Stimulated activated CD4-positive, alpha-beta T cell treated with anti-CD3 and anti-CD28 coated beads, Interleukin-4, amount 100 ng/mL, for 48 hours (primary cell): ENCODE results near the gene SLC6A18.

Experiments used
- DNase-seq, 2 donors: peaks; one replicate each; pipeline ENCODE4 v3.0.0-alpha.2; 2020; ENCODE audit warnings: low read depth in 2 of 2

SLC6A18 gene

DNA sequence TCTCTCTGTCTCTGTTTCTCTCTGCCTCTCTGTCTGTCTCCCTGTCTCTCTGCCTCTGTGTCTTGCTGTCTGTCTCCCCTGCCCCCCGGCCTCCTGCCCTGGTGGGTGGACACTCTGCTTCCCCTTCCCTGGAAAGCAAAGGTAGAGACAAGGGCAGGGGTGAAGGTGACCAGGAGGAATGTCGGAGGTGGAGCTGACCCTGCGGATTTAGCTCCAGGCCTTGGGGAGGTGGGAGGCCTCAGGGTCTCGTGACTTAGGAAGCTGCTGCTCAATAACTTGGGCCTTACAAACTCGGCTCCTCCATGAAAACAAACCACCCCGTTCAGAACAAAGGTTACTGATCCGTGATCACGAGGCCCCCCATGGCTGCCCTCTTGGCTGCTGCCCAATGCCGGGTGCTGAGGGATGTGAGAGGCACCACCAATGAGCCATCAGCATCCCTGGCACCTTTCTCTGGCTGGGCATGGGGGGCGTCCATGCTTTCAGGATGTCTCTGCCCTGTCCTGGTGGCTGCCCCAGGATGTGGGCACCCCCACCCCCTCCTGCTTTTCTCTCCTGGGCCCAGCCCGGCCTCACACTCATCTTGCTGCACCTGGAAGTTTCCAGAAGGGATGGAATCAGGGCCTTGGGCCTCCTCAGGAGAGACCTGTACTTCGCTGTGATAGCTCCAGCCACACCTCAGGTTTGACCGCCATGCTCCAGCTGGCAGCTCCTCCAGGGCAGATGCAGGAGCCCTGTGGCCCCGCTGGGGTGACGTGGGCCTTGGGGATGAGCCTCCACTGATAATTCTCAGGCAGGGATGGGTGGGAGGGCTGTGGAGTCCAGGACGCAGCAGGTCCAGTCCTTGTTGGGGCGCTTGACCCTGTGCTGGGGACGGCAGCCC, 38.6 kb upstream of the SLC6A18 start:
- DNase-seq: no peak

DNA sequence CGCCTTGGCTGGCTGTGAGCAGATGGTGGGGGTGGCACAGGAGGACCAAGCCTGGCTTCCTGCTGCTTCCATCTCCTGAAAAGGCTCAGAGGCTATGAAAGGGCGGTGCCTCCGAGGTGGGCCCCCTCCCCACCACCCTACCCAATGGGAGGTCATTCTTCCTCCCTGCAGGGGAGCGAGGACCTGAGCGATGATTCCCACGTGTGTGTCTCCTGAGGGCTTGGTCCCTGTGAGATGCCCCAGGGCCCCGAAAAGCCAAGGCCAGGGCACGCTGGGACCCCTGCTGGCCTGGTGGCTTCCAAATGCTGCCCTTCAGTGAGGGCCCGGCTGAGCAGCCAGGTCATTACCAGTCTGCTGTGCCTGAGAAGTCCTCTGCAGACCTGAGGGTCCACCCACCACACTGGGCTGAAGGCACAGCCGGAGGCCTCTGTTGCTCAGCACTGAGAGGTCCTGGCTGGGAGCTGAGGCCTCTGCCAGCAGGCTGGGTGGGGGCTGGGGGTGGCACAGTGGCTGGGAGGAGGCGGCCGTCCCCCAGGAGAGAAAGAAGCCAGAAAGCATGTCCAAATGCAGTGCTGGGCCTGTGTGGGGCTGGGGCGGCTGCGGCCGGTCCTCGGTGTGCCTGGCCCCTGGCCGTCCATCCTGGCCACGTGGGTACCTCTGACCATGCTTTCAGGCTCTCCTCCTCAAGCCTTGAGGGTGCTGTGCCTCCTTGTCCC, 37.8 kb upstream of the SLC6A18 start:
- DNase-seq: no peak

DNA sequence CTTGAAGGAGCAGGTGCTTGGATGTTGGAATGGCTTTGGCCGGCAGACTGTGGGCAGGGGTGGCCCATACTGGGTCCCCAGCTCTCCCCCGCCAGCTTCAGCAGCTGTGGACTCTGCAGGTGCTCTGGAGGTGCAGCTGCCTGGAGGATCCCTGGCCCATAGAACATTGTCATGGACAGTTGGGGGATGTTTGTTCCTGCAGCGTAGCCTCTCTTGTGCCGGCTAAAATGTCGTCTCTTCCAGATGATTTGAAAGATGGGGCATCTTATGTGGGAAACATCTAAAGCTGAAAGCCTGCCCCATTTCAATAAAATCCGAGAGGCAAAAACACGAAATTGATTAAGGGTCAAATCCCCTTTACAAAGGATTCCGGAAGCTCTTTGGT, 37.2 kb upstream of the SLC6A18 start:
- DNase-seq: no peak

DNA sequence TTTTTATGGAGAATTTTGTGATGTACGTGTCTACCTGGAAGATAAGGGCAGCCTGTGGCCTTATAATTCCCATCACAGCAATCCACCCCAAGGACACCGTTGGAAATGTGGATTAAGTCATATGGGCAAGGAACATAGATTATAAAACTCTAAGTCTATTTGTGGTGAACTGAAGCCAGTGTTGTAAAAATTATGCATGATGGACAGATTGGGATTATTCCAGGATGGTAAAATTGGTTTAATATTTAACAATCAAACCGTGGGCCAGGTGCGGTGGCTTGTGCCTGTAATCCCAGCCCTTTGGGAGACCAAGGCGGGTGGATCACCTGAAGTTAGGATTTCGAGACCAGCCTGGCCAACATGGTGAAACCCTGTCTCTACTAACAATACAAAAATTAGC, 36.7 kb upstream of the SLC6A18 start:
- DNase-seq: no peak

DNA sequence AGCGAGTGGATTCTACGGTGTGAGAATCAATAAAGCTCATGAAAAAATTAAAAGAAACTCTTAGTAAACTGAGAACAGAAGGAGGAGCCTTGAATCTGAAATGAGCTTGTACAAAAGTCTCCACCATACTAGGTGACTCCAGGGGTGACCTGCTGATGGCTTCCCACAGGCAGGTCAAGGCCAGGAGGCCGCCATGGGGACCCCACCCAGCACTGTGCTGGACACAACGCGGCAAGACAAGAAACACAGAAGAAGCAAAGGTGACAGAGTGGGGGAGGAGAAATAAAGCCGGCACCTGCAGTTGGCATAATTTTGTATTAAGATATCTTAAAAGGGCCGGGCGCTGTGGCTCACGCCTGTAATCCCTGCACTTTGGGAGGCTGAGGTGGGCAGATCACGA, 35.9 kb upstream of the SLC6A18 start:
- no peak for DNase-seq

DNA sequence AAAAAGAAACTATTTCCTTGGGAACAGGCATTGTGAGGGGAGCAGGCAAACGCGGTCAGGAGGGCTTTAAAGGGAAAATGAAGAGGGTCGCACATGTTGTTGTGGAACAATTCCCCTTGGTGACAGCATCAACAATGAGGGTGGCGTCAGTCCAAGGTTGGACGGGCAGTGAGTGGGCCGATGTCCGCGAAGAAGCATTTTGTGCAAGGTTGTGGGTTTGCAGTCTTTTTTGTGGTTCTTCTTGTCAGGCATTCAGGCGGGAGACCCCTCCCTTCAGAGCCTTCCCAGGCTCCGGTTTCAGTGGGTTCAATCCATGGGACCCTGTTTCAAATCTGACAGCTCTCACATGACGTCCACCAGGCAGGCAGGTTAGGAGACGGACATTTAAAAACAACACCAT, 34.9 kb upstream of the SLC6A18 start:
- DNase-seq: no peak

DNA sequence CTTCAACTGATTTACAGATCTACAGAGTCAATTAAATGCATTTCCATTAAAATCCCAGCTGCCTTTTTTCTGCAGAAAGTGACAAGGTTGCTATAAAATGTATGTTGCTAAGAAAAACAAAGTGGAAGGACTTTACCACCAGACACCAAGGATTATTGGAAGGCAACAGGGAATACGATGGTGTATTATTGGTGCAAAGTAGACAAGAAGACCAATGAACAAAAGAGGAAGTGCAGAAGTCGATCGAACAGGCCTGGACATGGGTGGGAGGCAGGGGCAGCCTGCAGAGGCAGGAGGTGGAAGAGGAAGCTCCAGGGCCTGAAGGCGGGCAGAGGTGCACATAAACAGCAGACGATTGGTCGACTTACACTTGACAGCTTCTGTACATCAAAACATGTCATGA, 34.3 kb upstream of the SLC6A18 start:
- DNase-seq: no peak

DNA sequence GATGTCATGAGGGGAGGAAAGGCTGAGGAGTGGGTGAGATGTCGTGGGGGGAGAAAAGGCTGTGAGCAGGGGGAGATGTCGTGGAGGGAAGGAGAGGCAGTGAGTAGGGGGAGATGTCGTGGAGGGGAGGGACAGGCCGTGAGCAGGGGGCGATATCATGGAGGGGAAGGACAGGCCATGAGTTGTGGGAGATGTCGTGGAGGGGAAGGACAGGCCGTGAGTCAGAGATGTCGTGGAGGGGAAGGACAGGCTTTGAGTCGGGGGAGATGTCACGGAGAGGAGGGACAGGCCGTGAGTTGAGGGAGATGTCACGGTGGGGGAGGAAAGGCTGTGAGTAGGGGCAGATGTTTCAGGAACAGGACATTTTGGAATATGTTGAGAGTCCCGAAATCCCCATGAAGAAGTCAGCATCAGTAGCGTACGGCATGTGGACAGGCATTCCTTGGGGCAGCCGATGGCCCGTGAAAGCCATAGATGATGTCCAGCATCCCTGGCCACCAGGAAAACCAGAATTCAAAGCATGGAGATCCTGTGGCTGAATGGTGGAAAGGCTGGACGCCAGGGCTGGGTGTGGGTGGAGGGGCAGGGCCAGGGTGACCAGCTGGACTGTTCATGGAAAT, 32.1 kb upstream of the SLC6A18 start:
- no peak for DNase-seq

DNA sequence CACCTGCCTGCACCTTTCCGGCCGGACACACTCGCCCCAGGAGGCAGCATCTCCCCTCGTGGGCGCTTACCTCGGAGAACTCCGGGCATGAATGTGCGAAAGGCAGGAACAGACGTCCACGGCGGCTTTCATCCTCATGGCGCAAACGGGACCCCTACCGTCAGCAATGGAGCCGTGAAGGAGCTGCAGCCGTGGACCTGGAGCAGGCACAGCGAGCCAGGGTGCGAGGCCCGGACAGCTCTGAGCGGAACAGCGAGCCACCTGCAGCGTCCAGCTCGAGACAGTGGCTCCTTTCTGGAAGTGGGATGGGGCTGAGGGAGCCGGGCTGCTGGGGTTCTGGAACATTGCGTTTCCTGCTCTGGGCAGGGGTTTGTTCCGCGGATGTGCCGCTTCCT, 31.6 kb upstream of the SLC6A18 start:
- no peak for DNase-seq

DNA sequence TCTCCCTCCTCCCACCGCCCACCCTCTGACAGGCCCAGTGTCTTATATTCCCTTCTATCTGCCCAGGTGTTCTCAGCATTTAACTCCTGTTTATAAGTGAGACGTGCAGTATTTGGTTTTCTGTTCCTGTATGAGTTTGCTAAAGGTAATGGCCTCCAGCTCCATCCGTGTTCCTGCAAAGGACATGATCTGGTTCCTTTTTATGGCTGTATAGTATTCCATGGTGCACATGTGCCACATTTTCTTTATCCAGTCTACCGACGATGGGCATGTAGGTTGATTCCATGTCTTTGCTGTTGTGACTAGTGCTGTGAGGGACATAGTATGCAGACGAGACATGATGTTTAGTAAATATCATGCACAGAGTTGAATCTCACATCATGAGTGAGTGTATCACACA, 30.8 kb upstream of the SLC6A18 start:
- no peak for DNase-seq

DNA sequence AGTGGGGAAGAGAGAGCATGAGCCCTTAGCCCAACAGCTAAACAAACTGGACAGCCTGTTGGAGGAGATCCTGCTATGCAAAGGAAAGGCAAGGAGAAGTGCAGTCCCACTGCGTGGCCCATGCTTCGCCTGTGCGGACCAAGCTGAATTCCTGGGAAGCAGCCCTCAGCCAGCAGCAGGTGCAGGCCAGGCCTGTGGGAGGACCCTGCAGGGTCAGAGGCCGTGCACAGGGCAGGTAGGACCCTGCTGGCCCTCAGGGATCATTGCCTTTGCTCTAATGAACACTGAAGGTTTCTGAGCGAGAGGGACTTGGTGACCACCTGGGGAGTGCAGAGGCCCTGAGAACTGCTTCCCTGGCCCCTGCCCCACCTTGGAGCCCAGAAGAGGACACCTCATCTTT, 29.7 kb upstream of the SLC6A18 start:
- no peak for DNase-seq

DNA sequence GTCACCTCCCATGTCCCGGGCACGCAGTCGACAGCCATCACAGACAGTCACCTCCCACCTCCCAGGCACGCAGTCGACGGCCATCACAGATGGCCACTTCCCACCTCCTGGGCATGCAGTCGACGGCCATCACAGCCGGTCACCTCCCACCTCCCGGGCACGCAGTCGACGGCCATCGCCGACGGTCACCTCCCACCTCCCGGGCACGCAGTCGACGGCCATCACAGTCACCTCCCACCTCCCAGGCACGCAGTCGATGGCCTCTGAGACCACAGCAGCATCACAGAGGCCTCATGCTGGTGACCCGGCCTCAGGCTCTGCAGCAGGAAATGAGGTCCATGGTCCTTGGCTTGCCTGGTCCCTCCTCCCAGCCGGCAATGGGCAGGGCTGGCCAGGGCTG, 29.3 kb upstream of the SLC6A18 start:
- no peak for DNase-seq

DNA sequence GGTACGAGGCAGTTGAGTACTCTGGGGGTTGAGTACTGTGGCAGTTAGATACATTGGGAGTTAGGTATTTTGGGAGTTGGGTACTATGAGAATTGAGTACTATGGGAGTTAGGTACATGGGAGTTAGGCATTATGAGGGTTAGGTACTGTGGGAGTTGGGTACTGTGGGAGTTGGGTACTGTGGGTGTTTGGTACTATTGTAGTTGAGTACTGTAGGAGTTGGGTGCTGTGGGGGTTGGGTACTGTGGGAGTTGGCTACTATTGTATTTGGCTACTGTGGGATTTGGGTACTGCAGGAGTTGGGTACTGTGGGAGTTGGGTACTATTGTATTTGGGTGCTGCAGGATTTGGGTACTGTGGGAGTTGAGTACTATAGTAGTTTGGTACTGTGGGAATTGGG, 28.6 kb upstream of the SLC6A18 start:
- DNase-seq: no peak

DNA sequence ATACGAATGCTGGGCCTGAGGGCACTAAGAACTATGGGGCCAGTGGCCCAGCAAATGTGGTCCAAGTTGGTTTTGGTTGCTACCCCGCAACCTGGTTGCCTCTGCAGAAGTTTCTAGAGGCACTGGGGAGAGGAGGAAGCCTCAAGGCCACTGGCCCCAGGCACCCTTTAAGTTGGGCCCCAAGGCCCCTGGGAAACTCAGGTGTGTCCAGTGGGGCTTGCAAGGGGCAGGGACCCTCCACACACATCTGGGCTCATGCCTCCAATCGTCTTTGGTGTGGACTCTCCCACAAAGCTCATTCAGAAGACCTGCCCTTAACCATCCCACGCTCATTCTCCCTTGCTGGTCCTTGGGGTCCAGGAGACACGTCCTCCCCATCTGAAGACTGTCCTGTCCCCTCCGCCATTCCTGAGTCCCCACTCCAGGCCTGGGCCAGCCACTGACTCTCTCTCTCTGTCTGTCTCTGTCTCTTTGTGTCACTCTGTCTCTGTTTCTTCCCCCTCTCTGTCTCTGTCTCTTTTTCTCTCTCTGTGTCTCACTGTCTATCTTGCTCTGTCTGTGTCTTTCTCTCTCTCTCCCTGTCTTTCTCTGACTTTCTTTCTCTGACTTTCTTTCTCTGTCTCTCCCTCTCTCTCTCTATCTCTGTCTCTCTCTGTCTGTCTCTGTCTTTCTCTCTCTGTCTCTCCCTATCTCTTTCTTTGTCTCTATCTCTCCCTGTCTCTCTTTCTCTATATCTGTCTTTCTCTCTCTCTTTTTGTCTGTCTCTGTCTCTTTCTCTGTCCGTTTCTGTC, 27.1 kb upstream of the SLC6A18 start:
- no peak for DNase-seq

DNA sequence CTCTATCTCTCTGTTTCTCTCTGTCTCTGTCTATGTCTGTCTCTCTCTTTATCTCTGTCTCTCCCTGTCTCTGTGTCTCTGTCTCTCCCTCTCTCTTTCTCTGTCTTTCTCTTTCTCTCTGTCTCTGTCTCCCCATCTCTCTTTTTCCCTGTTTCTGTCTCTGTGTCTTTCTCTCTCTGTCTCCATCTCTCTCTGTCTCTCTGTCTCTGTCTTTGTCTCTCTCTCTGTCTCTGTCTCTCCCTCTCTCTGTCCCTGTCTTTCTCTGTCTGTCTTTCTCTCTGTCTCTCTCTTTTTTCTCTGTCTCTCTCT, 25.9 kb upstream of the SLC6A18 start:
- DNase-seq: no peak

DNA sequence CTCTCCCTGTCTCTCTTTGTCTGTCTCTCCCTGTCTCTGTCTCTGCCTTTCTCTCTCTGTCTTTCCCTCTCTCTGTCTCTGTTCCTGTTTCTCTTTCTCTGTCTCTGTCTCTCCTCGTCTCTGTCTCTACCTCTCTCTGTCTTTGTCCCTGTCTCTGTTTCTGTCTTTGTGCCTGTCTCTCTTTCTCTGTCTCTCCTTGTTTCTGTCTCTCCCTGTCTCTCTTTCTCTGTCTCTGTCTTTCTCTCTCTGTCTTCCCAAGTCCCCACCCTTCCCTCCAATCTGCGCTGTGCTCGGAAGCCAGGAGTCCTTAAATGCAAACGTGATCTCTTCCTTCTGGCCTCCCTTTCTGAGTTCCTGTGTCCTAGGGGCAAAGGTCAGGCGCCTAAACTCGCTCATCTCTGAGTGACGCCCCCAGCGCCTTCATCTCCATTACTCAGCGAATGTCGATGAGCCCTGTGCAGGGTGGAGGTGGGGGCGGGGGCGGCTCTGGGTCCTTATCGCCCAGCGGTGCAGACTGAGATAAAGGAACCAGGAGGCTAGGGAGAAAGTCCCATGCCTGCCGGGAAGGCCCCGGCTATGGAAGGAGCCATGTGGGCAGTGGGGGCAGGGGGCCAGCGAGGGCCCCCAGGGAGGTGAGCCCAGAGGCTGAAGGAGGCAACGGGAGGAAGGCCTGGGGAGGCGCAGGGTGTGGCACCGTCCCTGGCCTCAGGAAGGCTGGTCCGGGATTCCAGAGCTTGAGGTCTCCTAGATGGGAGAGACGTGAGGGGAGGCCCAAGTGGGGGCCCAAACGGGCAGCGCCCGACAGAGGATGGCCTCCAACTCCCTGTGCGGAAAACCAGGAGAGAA, 25.3 kb upstream of the SLC6A18 start:
- DNase-seq: no peak

DNA sequence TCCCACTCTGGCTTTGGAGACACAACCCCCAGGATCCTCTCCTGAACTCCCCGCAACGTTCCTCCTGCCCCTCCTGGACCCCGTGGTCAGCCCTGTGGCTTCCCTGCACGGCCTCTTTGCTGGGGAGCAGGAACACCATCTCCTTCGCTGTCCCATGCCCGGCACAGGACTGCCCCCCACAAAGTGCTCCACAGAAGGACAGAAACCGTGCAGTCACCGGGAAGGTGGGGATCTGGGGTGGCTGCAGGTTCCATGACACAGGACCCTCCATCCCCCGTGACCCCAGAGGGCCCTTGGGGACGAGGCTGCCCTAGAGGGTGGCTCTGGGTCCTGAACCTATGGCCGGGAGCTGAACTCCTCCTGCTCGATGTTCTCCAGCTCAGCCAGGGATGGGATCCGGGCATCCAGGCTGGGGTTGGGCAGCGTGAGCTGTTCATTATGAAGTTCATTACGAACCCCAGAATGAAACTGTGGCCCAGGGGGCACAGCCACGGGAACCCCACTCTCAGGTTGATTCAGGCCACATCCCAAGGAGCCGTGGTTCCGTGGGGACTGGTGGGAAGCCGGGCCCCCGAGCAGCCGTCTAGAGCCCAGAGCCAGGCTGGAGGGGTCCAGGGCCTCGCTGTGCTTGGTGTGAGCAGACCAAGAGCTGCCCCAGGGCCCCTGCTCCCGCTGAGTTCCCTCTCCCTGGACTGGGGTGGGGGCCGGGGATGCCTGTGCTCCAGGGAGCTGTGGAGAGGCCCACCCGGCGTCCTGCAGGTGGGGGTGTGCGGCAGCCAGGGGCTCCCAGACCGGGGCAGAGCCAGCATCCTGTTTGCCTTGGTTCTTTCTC, 24.5 kb upstream of the SLC6A18 start:
- DNase-seq: no peak

DNA sequence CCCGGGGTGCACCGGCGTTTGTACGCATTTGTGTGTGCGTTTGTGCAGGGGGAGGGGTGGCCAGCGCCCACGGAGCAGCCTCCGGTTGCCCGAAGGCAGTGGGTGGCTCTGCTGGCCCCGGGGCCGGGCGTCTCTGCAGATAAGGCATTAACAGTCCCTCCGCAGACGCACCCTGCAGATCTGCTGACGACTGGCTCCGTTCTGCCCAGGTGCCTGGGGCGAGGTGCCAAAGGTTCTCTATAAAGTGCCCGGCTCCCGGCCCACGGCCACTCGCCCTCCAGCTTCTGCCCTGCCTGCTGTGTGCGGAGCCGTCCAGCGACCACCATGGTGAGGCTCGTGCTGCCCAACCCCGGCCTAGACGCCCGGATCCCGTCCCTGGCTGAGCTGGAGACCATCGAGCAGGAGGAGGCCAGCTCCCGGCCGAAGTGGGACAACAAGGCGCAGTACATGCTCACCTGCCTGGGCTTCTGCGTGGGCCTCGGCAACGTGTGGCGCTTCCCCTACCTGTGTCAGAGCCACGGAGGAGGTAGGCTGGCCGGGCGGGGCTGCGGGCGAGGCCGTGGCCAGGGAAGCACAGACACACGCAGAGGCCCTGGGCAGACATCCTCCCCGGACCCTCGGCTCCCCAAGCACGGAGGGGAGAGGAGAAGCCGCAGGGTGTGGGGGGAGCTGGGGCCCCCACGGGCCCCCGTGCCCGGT, 23.7 kb upstream of the SLC6A18 start, which contains the start of gene SLC6A19:
Gene SLC6A19 (plus strand): TSS at position 269 of the 699 bp plus-strand sequence. CDS start 56 bp downstream, at position 325.
- no peak for DNase-seq

DNA sequence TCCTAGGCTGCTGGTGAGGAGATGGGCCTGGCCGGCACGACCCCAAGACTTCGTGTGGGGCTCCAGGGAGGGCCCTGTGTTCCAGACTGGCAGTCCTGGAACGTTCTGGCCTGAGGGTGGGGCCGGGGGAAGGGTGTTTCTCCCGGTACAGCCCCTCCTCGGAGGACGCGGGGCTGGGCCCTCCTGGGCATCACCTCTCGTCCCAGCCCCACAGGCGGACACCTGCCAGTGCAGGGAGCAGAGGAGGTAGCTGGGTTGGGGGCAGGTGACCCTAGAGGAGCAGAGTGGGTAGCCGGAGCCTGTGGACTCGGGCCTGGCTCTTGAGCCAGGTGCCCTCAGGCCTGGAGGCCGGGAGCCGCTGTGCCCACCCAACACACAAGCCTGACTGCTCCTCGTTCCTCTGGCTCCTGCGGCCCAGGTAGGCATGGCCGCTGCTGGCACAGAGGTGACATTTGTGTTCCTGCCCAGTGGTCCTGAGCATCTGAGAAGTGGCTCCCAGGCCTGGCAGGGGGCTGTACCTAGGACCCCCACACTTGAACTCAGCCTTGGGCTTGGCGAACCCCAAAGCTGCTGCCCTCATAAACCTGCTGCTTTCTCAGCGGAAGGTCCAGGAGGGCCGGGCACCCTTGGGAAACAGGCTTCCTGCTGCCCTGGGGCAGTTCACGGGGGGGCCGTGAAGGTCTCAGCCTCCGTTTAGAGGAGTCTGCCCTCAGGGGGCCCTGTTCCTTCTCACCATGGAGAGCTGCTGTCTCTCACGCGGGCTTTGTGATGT, 23.0 kb upstream of the SLC6A18 start:
- DNase-seq: no peak
